GM19025 (cell line): Measurements from ENCODE around the gene ENPP7.

ENCODE experiments used
- ATAC-seq: cut with Tn5 transposase; IDR thresholded peaks from one replicate; pipeline ENCODE4 v1.9.1; 2021; ENCODE audit warnings: mild to moderate bottlenecking, low read depth, moderate library complexity; ENCODE audit not compliant: unreplicated experiment

Gene ENPP7

GRCh38 chr17:79728908-79729471 lies 1.8 kb upstream of the ENPP7 start:
- no peak for ATAC-seq

- no peak for ATAC-seq
Observed at GRCh38 chr17:79729761-79730160, 982 bp upstream of the ENPP7 start.

- ATAC-seq = no peak
Observed at GRCh38 chr17:79730437-79730768, 340 bp upstream of the ENPP7 start.

GRCh38 chr17:79732254-79732653 lies 1.5 kb downstream of the ENPP7 start:
- ATAC-seq = no peak

- ATAC-seq = no peak
Observed at GRCh38 chr17:79732804-79733691, 2.3 kb downstream of the ENPP7 start.

- ATAC-seq = no peak
Observed at GRCh38 chr17:79733692-79734070, 2.9 kb downstream of the ENPP7 start.

- no peak for ATAC-seq
Observed at GRCh38 chr17:79735096-79735495, 4.4 kb downstream of the ENPP7 start.

GRCh38 chr17:79737046-79737921 lies 6.5 kb downstream of the ENPP7 start:
- no peak for ATAC-seq

- ATAC-seq = no peak
Observed at GRCh38 chr17:79737922-79738578, 7.3 kb downstream of the ENPP7 start.

- no peak for ATAC-seq
Observed at GRCh38 chr17:79738643-79739042, 7.9 kb downstream of the ENPP7 start.

GRCh38 chr17:79739148-79740062 lies 8.7 kb downstream of the ENPP7 start:
- ATAC-seq = no peak

GRCh38 chr17:79740413-79740812 lies 9.7 kb downstream of the ENPP7 start:
- no peak for ATAC-seq

GRCh38 chr17:79741401-79741750 lies 10.6 kb downstream of the ENPP7 start:
- ATAC-seq = no peak

GRCh38 chr17:79741751-79742588 lies 11.2 kb downstream of the ENPP7 start:
- ATAC-seq = no peak

GRCh38 chr17:79742589-79742918 lies 11.8 kb downstream of the ENPP7 start:
- ATAC-seq = no peak

- no peak for ATAC-seq
Observed at GRCh38 chr17:79742951-79743476, 12.3 kb downstream of the ENPP7 start.

- ATAC-seq = no peak
Observed at GRCh38 chr17:79743614-79744013, 12.9 kb downstream of the ENPP7 start.

- no peak for ATAC-seq
Observed at GRCh38 chr17:79745641-79746105, 14.9 kb downstream of the ENPP7 start.
